HL-60/S4 treated with phorbol 12-myristate 13-acetate at 8.2 ng/mL for 4 days and 3 days (cell line): Measurements from ENCODE around the gene IGSF9.

Experiments
- in situ Hi-C: fragments of 300-500 bp; cut with MboI; formaldehyde crosslinking; loops from 2 replicates; pipeline ENCODE4 v1.15.0; 2022; ENCODE audit warnings: low sequenced_read_pairs

The IGSF9 gene

DNA sequence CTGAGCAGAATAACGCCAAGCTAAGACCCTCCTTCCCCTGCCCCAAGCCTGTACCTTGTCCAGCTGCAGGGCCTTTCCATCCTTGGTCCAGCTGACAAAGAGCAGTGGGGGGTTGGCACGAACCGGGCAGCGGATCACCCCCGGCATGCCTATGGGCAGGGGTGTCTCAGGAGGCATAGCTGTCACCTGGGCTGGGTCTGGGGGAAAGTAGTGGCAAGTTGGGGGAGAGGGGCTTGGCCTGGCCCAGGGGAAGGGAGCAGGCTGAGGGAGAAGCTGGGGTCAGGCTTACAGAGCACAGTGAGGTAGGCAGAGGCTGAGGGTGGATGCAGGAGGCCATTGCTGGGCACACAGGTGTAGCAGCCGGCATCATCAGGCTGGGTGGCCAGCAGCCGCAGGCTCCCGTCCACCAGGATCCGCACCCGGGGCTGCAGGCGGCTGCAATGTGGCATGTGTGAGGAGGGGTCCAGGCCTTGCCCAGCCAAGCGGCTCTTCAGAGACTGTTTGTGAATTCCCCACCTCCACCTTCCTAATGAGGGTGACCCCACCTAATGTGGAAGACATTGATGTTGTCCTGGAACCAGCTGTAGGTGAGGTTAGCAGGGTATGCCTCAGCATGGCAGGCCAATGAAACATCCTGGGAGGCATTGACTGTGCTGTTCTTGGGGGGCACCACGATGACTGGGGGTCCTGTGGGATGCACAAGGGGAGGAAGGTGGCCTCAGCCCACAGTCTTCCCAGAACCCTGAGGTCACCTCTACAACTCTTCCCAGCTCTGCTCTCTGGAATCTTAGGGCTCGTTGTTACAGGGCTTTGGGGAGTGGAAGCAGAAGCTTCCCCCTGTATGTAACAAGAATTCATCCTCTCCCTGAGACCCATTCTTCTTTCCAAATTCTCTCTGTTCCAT lies 11.0 kb downstream of the IGSF9 start:
- in situ Hi-C loops, result loop anchor here (10.0 kb wide), 1 partner anchor 70 kb away; no protein-coding TSS in a partner anchor

DNA sequence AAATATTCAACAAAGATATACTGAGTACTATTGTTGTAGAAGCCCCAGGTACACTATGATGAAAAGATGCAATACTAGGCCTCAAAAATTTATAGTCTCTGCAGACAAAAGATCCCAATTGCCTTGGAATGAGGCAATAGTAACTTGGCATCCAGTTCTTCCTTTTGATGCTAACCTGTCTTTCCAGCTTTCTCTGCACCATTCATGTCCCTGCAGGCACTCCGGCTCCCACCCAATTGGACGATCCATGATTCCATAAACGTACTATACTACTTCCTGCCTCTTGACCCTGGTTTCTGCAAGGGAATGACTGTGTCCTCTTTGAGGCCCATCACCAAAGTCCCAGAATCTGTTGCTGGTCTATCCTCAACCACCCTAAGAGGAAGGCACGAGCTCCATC lies 12.1 kb downstream of the IGSF9 start:
- in situ Hi-C loops, result loop anchor here (10.0 kb wide), 1 partner anchor 71 kb away; no protein-coding TSS in a partner anchor

DNA sequence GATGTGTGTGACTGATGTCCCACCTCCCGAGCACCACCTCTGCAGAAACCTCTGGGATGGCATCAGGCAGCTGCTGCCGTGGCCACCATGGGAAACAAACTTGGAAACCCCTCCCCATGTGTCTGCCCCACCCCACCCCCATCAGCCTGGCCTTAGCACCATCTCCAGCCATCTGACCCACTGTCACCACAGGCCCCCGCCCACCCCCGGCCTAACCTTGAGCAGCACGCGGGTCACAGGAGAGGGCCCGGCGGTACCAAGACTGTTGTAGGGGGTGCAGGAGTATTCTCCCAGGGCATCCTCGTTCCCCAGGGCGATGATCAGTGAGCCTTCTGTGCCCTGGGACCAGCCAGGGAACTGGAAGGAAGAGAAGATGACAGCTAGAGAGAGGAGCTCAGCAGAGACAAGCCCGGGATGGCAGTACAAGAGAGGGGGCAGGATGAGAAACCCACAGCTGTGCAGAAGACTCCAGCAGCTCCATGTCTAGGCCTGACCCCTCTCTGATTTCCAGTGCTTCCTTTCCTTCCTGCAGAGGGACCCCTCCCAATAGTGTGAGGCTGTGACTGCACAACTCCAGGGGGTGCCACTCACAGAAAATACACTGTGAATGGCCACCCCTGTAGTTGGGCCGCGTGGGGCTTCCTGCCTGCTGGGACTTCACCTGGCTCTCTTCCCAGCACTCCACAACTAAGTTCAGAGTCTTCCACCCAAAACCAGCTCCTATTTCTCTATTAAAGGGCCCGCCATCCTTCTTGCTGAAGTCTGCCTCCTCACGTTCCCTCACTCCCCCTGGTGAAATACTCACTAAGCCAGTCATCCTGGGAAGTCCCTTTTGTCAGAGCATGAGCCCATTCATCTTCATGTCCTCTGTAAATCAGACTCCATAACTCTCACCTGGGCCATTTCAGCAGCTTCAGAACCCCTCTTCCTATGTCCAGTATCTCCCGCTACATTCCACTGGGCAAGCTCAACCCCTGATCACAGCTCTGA lies 12.8 kb downstream of the IGSF9 start:
- in situ Hi-C loops, result loop anchor here (10.0 kb wide), 1 partner anchor 72 kb away; no protein-coding TSS in a partner anchor

DNA sequence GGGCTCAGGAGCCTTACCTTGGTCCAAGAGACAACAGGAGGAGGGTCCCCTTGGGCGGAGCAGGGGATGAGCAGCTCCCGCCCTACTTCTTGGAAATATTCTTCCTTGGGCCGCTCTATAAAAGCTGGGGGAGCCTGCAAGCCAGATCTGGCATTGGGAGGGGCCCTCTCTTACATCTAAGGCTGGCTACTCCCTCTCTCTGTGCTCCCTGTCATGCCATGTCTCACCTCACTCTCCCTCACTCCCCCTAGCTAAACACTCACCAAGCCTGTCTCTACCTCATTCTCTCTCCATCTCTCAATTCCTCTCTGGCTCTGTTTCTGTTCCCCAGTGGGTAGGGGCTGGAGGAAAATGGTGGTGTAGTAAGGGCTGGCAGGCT lies 13.6 kb downstream of the IGSF9 start:
- in situ Hi-C loops, result loop anchor here (10.0 kb wide), 1 partner anchor 73 kb away; no protein-coding TSS in a partner anchor

DNA sequence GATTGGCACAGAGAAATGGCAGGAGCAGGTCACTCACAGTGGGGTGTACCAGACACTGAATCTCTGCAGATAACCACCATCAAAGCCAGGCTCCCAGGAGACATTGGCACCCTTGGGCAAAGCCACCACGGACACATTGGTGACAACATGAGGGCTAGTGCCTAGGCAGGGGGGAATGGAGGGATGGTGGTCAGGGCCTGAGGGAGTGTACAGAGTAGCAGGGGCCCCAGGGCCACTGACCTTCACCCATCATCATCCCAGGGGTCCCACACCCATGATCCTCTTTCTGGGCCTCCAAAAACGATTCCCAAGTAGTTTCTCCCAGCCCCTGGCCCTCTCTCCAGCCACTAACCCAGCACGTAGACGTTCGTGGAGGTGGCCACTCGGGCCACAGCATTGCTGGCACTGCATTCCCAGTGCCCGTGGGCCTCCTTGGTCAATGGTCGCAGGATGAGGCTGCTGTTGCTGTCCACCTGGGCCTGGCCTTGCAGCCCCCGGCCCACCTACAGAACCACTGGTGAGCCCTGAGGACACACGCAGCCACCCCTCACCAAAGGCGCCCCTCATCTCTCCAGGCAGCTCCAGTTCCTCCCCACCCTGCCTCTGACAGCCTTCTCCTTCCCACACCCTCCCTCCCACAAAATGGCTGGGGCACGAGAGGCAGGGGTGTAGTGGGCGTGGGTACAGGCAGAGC lies 14.2 kb downstream of the IGSF9 start:
- in situ Hi-C loops, result loop anchor here (10.0 kb wide), 1 partner anchor 74 kb away; no protein-coding TSS in a partner anchor

DNA sequence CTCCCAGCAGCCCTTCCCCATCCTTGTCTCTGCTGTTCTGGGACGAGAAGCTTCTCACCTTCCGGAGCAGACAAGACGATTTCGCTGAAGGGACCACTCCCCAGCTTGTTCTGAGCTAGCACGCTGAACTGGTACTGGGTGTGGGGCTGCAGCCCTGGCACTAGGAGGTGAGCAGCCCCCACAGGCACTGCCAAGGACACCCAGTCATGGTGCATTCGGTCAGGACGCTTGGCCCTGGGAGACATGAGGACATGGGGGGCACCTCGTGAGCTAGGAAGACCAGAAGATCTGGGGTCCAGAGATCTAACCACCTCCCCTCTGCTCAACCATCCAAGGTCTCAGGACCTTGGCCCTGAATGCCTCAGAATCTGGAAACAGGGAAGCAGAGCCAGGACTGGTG lies 14.8 kb downstream of the IGSF9 start:
- in situ Hi-C loops, result loop anchor here (10.0 kb wide), 1 partner anchor 74 kb away; no protein-coding TSS in a partner anchor

DNA sequence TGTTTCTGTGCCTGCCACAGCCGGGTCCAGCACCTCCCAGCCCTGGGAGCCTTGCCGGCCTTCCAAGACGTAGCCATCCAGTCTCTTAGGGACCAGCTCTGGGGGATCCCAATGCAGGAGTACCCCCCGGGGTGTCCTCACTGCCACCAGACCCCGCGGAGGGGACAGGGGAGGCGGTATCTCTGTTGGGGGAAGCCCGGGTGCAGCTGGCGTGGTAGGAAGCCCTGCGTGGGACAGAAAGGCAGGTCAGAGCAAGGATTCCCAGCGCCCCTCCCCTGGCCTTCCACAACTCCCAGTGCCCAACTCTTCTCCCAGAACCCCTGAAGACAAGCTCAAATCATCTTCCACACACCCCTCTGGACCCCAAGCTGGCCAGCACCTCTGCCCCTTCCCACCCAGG lies 15.2 kb downstream of the IGSF9 start:
- in situ Hi-C loops, result loop anchor here (10.0 kb wide), 1 partner anchor 75 kb away; no protein-coding TSS in a partner anchor

DNA sequence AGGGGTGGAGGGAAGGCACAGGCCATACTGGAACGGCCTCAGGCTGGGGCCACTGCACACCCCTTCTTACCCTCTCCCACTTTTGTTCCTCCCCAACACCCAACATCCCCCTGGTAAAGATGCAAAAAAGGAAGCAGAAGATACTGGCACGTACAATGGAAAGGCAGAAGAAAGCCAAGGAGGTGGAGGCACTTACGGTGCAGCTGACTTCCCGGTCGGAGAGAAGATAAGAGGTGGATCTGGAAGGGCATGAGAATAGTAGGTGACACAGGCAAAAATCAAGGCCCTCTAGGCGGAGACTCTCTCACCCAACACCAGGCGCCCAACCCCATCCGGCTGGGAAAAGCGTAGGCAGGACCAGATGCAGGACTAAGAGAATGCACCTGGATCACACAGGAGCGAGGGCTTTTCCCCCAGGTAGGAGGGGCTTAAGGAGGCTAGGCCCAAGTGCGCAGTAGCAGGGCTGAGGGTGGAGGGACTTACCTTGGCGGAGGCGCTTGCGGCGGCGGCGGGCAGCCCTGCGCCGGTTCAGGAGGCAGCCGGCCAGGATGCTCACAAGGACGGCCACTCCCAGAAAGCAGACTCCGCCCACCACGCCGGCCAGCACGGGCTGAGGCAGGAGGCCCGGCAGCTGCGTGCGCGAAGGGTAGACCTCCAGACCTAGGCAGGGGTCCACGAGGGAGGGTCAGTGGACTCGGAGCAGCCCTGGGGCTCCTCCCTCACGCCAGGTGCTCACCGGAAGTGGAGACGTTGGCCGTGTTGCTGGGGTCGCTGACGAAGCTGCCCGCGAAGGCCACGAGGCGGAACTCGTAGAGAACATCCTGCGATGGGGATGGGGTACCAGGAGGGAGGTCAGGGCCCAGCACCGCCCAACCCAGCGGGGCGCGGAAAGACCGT lies 16.0 kb downstream of the IGSF9 start:
- in situ Hi-C loops, result loop anchor here (10.0 kb wide), 1 partner anchor 75 kb away; no protein-coding TSS in a partner anchor

DNA sequence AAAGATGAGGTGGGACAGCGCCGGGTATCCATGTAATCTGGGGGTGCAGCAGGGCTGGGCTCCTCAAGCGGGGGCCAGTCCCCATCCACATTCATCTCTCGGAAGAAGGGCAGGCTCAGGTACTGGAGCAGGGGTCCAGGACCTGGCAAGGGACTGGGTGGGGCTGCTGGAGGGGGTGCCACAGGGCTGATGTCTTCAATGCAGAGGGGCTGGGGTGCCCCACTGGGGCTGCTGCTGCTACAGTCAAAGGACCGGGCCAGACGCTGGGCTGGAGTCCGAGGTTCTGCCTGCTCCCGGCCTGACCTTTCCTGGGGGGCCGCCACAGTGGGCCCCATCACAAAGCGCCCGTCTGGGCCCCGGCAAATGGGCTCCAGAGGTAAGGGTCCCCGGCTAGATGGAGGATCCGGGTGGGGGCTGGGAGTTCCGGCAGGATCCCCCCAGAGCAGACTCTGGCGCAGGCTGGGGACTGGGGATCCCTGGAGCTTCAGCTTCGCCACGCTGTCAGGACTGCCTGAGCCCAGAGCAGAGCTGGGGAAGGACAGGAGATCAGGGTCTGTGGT lies 16.8 kb downstream of the IGSF9 start:
- in situ Hi-C loops, result no loop called here

DNA sequence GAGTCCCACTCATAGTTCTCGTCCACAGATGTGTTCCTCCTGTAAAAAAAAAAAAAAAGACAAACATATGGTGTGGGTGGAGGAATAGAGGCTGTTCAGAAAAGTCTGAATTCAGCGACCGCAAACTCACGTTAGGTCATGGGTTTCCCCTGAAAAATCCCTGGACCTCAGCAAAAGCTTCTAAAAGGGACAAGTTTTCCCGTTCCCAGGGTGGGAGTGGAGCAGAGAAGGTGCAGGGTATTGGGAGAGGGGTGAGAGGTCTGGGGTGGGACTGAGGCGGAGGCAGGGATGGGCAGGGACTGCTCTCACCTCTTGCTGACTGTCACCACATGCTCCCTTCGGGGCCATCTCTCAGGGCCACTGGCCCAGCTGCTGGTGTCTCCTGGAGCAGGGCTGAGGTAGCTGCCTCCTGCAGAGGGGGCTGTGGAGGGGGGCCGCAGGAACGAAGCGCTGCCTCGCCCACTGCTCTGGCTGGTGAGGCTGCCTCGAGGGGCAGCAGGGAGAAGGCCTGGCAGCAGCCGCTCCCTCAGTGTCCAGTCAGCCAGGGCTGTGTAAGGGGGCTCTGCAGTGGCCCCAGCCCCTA lies 17.5 kb downstream of the IGSF9 start:
- in situ Hi-C loops, result no loop called here

DNA sequence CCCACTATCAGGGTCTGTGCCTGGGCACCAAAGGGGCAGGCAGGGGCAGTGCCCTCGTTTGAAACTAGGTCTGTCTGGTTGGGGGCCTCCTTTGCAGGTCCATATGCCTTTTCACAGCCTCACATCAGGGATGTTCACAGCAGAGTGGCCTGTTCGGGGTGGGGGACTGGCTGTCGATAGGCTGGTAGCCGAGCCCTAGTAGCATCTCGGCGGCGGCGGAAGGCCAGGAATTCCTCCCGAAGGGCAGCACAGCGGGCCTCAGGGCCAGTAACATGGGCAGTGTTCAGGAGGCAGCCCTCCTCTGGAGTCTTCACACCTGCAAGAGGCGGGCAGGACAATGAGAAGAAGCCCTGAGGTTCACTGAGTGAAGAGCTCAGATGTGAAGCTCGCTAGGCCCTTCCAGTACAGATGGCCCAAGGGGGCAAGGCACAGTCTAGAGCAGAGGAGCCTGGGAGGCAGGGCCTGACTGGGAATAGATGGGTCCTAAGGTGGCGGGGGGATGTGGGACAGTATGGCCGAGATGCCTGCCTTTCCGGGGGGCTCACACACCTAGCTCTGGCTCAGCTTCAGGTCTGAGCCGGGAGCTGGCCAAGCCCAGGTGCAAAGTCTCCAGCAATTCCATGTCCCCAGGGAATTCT lies 18.1 kb downstream of the IGSF9 start:
- in situ Hi-C loops, result no loop called here

DNA sequence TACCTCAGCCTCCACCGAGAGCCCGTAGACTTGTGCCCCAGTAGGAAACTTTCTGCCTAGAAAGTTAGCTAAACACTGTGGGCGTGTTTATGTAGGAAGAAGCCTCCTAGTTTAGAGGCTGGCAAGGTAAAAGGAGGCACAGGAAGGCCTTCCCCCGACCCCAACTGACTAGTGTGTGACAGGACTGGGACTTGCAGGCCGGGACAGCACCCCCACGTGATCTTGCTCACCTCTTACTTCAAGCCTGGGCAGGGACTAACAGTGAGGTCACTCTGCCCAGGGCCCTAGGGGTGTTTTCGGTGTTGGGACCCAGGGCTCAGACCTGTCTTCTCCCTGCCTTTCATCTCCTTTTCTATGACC lies 19.7 kb downstream of the IGSF9 start:
- in situ Hi-C loops, result no loop called here

DNA sequence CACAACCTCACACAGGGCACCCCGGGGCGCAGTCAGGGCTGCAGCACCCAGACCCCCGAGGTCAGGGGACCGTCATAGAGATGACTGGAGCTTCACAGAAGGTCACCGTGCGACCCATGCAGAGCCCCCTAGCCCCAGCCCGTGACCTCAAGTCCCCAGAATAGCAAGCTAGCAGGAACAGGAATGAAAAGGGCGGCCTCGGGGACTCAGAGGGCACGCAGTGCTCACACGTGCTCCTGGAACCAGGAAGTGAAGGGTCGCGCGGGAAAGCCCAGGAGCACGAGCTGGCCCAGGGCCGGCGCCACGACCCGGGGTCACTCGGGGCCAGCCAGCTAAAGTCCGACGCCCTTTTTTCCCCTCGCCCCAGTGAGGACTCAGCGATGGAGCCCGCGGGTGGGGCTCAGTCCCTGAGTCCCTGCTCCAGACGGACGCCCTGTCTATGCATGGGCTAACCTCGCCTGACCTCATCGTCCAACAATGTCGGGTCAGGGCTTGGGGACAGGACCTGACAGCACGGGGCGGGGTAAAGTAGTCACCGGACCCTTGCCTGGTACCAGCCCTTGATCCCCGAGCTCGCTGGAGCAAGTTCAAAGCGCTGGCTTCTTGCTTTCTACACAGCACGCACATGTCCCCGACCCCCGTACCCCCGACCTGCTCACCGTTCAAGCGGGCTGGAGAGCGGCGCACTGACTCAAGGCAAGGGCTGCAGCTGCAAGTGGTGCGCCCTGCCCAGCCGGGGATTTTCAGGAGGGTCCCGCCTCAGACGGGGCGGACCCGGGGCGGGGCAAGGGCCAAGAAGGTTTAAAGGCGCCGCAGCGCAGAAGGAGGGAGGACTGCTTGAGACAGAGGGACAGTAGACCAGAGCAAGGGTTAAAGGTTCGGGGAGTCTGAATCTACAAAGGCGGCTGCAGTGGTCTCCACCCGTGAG lies 20.4 kb downstream of the IGSF9 start, which contains the start of gene TAGLN2:
Gene TAGLN2 (minus strand): TSS at position 717 of the 928 bp plus-strand sequence. CDS start 4,998 bp downstream, outside the sequence.
- in situ Hi-C loops, result no loop called here

DNA sequence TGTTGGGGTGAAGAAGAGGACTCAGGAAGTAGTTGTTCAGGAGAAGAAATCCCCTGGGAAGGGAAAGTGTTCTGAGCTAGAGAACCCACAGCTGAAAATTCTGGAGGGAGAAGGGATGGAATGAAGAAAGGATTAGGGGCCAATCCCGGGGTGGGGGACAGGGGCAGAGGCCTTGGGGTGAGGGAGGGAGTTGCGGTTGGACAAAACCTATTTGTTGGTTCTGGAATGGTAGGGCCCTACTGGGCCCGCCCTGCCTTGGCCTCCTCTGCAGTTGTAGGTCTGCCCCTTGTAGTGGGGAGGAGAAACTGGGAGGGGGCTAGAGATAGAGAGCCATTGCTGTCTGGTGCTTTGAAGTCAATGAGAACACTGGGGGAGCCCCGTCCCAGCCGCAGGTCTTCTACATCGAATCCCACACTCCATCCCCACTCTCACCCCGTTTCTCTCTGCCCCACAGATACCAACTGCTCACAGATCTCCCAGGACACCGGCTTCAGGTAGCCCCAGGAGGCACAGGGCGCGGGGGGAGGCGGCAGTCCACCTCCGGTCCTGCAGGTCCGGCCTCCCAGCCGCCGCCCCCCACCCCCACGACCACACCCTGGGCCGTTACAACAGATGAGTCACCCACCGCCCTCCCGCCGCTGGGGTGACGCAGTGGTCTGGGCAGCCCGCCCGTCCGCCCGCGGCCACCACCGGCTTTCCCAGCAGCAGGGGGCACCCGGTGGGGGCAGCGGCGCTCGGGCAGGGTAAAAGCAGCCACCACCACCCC lies 21.2 kb downstream of the IGSF9 start:
- in situ Hi-C loops, result no loop called here

DNA sequence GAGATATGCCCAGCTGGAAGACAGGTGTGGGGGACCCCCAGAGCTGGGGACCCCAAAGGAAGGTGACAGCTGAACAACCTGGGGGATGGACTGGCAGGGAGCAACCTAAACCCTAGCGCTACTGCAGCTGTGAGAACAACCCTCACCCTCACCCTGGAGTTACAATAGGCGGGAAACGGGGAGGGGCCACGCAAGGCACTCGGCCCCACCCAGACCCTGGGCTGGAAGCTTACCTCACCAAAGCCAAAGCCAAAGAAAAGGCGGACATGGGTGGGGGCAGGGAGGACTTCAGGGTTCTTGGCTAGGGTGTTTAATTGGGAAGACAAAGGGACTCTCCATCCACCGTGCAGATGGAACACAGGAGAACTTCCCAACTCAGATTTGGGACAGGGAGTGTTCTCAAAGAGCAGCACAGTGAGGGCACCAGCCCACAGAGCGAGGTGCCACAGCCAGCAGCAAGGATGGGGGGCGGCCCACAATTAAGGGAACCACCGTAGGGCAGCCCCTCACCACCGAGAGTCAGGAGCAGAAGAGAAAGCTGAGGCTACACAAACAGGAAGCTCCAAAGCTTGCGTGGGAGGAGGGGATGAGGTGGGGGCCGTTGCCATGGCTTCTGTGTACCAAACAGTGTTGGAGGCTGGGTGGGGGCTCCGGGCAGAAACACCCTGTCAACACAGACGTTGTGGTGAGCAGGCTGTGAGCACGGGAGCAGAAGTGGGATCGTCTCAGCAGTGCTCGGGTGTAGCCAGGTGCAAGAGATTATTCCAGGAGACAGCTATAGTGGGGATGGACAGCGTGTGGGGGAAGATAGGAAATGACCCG lies 22.0 kb downstream of the IGSF9 start:
- in situ Hi-C loops, result no loop called here
